Muscle of leg (tissue), 11 donors: ENCODE measurements around the gene POLD1. TPM values are rescaled to one million over a fixed set of nuclear protein-coding genes. Genes with fewer than 3 reads are reported as not detected.
"Not testable (repeated sequence)": the region's sequence is repeated elsewhere in the genome, so short reads cannot be mapped to it uniquely, and the experiment has no call there.

Experiments used
- DNase-seq: peaks from one replicate; pipeline ENCODE4 v3.0.0; 2013
- H3K27ac ChIP-seq: one replicate; pipeline ENCODE4 v1.5.1; 2013; ENCODE audit warnings: mild to moderate bottlenecking, low read length, control low read depth
- H3K27me3 ChIP-seq: one replicate; pipeline ENCODE4 v1.6.1; 2013; ENCODE audit warnings: low read length; ENCODE audit not compliant: control insufficient read depth, insufficient read depth
- H3K36me3 ChIP-seq: one replicate; pipeline ENCODE4 v1.6.1; 2013; ENCODE audit warnings: low read length; ENCODE audit not compliant: control insufficient read depth, insufficient read depth
- H3K4me1 ChIP-seq: one replicate; pipeline ENCODE4 v1.6.1; 2013; ENCODE audit warnings: low read length; ENCODE audit not compliant: control insufficient read depth, insufficient read depth
- H3K4me3 ChIP-seq: one replicate; pipeline ENCODE4 v1.5.1; 2013; ENCODE audit warnings: low read length, control low read depth
- H3K9me3 ChIP-seq: replicated peaks from 2 replicates; pipeline ENCODE4 v1.6.1; 2013; ENCODE audit warnings: low read depth, low read length; ENCODE audit not compliant: control insufficient read depth
- WGBS: methylation state at CpG from one replicate; pipeline ENCODE4 v1.1.5; 2013; ENCODE audit warnings: missing lambda C conversion rate; ENCODE audit not compliant: insufficient coverage; 5-methylcytosine and 5-hydroxymethylcytosine counted together
- polyA plus RNA-seq, 8 donors: library from polyadenylated mRNA; unstranded; fragments of 120-200 nt; gene quantifications; one replicate each; pipeline versions ENCODE4 v1.2.1 to v1.2.3, GENCODE V29; 2013; ENCODE audit warnings: inconsistent platforms in 1 of 8, low replicate concordance in 1 of 8; ENCODE audit not compliant: insufficient read length in 8 of 8, insufficient read depth in 1 of 8
- total RNA-seq: library from RNA; stranded (reverse); fragments of 120-200 nt; gene quantifications from one replicate; pipeline ENCODE4 v1.2.4, GENCODE V29; 2013

Gene POLD1
- total and polyA plus RNA-seq, 9 donors: 17.6 to 26.9 (median 20.3) TPM

DNA sequence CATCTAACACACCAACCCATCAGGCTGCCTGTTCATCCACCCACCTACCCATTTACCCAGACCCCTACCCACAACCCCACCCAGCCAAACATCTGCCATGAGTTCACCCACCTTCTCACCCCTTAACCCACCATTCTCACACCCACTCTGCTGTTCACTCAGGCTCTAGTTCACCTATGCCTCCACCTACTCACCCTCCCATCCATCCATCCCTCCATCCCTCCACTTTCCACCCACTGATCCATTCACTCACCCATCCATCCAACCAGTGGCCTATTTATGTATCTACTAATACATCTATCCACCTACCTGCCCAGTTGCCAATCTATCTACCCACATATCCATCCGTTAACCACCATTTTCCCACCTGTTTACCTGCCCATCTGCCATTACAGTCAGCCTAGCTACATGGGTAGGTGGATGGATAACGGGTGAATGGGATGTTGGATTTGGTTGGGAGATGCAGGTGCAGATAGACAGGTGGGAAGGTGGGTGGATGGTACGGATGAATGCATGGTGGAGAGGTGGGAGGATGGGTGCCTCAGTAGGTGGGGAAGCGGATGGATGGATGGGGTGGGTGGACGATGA lies 53.8 kb downstream of the POLD1 start:
- Histone ChIP-seq H3K4me1 (peaks cover 21% of the 10 kb centered on the region), H3K4me3 (no peak overlapping the region), H3K27ac (no peak overlapping the region), H3K36me3 (no peaks in the 10 kb centered on the region), H3K9me3 (no peaks in the 10 kb centered on the region), H3K27me3 (peaks cover 11% of the 10 kb centered on the region)
- no peak for DNase-seq
- 92% methylated on average over 2 of the region's 5 CpGs for whole genome bisulfite sequencing

DNA sequence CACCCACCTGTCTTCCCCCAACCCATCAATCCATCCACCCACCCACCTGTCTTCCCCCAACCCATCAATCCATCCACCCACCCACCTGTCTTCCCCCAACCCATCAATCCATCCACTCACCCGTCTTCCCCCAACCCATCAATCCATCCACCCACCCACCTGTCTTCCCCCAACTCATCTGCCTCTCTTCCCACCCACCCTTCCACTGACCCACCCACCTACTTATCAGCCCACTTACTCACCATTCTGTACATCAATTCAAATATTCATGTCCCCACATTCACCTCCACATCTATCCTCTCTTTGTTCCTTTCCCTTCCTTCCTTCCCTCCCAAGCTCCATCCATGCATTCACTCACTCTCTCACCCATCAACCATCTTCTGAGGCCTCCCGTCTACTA lies 55.0 kb downstream of the POLD1 start:
- not testable (repeated sequence) for DNase-seq, H3K4me3 ChIP-seq, H3K27me3 ChIP-seq, H3K36me3 ChIP-seq, H3K27ac ChIP-seq, H3K9me3 ChIP-seq
- 85% methylated on average over 1 of the region's 2 CpGs for WGBS
- H3K4me1 ChIP-seq: peaks cover 16% of the 10 kb centered on the region

DNA sequence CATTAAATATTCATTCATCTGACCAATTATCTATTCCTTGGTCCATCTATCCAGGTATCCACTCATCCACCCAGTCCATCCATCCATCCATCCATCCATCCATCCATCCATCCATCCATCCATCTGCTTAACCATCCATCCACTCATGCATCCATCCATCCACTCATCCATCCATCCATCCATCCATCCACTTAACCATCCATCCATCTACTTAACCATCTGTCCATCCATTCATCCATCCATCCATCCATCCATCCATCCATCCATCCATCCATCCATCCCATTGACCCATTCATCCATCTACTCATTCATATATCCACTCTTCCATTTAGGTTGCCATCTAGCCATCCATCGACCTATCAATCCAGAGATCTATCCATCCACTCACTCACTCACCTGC lies 59.9 kb downstream of the POLD1 start:
- no peaks in the 10 kb centered on the region for H3K9me3 ChIP-seq
- DNase-seq: no peak
- no peaks in the 10 kb centered on the region for H3K4me1 ChIP-seq
- WGBS: no CpG with 5 or more reads among the region's 1 CpG
- peaks cover 3% of the 10 kb centered on the region for H3K27me3 ChIP-seq
- no peak overlapping the region for H3K4me3 ChIP-seq
- peaks cover 6% of the 10 kb centered on the region for H3K36me3 ChIP-seq
- H3K27ac ChIP-seq: no peak overlapping the region

DNA sequence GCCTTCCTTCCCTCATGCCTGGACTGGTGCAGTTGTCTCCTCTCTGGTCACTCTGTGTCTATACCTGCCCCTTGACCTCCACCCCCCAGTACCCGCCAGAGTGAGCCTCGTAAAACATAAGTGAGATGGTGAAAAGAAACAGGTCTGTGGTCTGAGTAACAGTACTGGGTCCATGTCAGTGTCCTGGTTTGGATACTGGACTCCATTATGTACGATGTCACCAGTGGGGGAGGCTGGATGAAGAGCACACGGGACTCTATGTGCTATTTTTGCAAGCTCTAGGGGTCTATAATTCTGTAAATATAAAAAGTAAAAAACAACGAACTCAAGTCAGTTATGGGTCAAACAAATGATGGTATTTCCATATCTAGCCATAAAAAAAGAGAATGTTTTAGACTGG lies 62.9 kb downstream of the POLD1 start:
- 80% methylated on average over 1 of the region's 5 CpGs for WGBS
- no peaks in the 10 kb centered on the region for H3K9me3 ChIP-seq
- no peak overlapping the region for H3K27ac ChIP-seq
- peaks cover 10% of the 10 kb centered on the region for H3K27me3 ChIP-seq
- H3K36me3 ChIP-seq: peaks cover 13% of the 10 kb centered on the region
- DNase-seq: no peak
- no peaks in the 10 kb centered on the region for H3K4me1 ChIP-seq
- no peak overlapping the region for H3K4me3 ChIP-seq

DNA sequence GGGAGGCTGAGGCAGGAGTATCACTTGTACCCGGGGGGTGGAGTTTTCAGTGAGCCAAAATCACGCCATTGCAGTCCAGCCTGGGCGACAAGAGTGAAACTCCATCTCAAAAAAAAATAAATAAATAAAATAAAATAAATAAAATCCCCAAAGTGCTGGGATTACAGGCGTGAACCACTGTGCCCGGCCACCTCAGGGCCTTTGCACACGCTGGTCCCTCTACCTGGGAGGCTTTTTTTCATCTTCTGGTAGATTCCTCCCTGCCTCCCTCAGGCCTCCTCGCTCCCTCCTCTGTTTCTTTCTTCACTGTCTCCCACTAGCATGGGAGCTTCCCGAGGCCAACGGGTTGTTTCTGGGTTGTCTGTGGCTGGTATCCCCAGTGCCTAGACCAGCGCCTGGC lies 63.6 kb downstream of the POLD1 start:
- DNase-seq: no peak
- no peaks in the 10 kb centered on the region for H3K9me3 ChIP-seq
- H3K4me1 ChIP-seq: no peaks in the 10 kb centered on the region
- WGBS: 98% methylated on average over 3 of the region's 10 CpGs
- H3K27me3 ChIP-seq: peaks cover 10% of the 10 kb centered on the region
- no peak overlapping the region for H3K4me3 ChIP-seq
- peaks cover 13% of the 10 kb centered on the region for H3K36me3 ChIP-seq
- no peak overlapping the region for H3K27ac ChIP-seq

DNA sequence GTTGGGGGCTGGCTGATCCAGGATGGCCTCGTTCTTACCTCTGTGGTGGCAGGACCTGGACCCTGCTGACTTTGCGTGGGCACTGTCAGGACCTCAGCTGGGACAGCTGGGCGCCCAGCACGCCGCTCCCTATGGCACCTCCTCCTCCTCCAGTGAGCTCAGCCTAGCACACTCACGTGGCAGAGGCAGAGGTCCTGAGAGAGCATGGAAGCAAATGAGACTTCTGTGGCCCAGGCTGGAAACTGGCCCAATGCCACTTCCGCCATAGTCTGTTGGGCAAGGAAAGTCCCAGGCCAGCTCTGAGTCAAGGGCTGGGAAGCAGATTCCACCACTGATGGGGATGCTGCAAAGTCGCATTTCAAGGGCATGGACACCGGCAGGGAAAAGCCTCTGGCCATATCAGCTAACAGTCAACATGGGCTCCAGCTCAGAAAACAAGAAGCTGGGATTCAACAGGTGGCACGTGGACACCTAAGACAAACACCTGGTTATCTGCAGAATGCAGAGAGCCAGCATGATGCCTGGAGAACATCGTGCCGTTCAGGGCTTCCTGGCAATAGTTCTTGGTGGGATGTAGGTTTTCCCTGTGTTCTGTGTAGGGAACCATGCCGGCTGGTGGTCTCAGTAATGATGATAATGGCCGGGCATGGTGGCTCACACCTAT lies 65.2 kb downstream of the POLD1 start:
- Histone ChIP-seq H3K4me1 (no peaks in the 10 kb centered on the region), H3K36me3 (peaks cover 13% of the 10 kb centered on the region), H3K4me3 (no peak overlapping the region), H3K27ac (no peak overlapping the region), H3K9me3 (no peaks in the 10 kb centered on the region), H3K27me3 (peaks cover 13% of the 10 kb centered on the region)
- no peak for DNase-seq
- 85% methylated on average over 11 of the region's 14 CpGs for WGBS

DNA sequence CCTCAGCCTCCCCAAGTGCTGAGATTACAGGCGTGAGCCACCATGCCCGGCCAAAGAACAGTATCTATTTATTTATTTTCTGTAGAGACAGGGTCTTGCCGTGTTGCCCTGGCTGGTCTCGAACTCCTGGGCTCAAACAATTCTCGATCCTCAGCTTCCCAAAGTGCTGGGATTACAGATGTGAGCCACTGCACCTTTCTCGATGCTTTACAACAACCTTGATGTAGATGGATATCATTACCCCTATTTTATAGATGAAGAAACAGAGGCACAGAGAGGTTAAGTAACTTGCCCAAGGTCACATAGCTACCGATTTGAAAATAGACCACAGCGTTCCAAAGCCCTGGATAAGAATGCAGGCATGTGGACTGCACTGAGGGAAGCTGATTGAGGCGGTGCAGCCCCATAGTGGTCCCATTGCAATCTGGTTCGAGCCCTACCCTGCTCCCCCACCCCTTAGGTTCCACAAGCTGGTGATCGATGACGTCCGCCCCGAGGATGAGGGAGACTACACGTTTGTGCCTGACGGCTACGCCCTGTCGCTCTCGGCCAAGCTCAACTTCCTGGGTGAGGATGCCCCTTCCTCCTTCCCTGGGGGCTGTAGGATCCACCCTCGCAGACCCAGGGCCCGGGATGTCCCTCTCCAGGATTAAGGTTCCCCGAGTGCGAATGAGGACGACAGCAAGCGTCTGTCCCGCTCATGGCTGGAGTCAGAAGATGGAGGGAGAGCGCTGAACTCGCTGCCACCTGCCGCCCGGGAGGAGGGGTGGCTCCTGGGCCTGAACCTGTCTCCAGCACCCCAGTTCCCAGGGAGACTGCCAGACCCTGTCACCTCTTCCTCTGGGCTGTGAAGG lies 66.4 kb downstream of the POLD1 start:
- Histone ChIP-seq H3K27me3 (peaks cover 15% of the 10 kb centered on the region), H3K9me3 (no peaks in the 10 kb centered on the region), H3K36me3 (peaks cover 13% of the 10 kb centered on the region), H3K4me3 (no peak overlapping the region), H3K27ac (no peak overlapping the region), H3K4me1 (no peaks in the 10 kb centered on the region)
- DNase-seq: no peak
- 55% methylated on average over 19 of the region's 30 CpGs for WGBS

DNA sequence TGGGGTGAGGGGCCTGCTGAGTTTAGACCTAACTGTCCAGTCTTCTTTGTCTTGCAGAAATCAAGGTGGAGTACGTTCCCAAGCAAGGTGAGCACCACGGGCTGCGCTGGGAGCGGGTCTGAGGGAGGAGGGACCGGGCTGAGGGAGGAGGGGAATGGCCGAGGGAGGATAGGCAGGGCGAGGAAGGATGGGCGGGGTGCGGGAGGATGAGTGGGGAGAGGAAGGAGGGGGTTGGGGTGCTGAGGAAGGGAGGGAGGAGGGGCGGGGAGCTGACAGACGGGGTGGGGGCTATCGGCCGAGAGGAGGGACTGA lies 67.0 kb downstream of the POLD1 start:
- Histone ChIP-seq H3K4me3 (no peak overlapping the region), H3K4me1 (no peaks in the 10 kb centered on the region), H3K27ac (no peak overlapping the region), H3K27me3 (peaks cover 15% of the 10 kb centered on the region), H3K9me3 (no peaks in the 10 kb centered on the region), H3K36me3 (peaks cover 13% of the 10 kb centered on the region)
- no peak for DNase-seq
- WGBS: 30% methylated on average over 13 of the region's 13 CpGs

DNA sequence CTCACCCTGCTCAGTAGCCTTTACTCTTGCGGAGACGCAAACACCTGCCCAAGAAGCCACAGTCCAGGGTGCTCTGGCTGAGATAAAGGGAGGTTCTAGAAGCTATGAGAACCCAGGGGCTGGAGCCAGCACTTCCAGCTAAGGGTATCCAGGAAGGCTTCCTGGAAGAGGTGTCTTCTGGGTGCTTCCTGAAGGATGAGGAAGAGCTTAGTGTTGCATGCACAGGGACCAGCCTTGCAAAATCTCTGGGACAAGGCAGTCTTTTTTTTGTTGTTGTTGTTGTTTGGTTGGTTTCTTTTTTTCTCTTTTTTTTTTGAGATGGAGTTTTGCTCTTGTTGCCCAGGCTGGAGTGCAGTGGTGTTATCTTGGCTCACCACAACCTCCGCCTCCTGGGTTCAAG lies 69.1 kb downstream of the POLD1 start:
- Histone ChIP-seq H3K27ac (no peak overlapping the region), H3K9me3 (no peaks in the 10 kb centered on the region), H3K4me1 (peaks cover 1% of the 10 kb centered on the region), H3K4me3 (no peak overlapping the region), H3K27me3 (peaks cover 25% of the 10 kb centered on the region), H3K36me3 (peaks cover 7% of the 10 kb centered on the region)
- no peak for DNase-seq
- 80% methylated on average over 1 of the region's 3 CpGs for WGBS

DNA sequence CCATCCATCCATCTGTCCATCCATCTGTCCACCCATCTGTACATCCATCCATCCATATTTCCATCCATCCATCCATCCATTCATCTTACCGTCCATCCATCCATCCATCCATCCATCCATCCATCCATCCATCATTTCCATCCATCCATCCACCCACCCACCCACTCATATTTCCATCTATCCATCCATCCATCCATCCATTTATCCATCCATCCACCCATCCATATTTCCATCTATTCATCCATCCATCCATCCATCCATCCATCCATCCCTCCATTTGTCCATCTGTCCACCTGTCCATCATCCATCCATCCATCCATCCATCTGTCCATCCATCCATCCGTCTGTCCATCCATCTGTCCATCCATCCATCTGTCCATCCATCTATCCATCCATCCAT lies 71.8 kb downstream of the POLD1 start:
- DNase-seq: no peak
- WGBS: 91% methylated on average over 2 of the region's 2 CpGs
- H3K27me3 ChIP-seq: peaks cover 25% of the 10 kb centered on the region
- H3K27ac ChIP-seq: no peak overlapping the region
- H3K36me3 ChIP-seq: no peaks in the 10 kb centered on the region
- H3K4me1 ChIP-seq: peaks cover 5% of the 10 kb centered on the region
- H3K4me3 ChIP-seq: no peak overlapping the region
- no peaks in the 10 kb centered on the region for H3K9me3 ChIP-seq
